SU-DHL-6 (cell line): ENCODE measurements around the gene MMP14.

Experiments
- H2AFZ ChIP-seq: fragments of 200-600 bp; sonication (generic); 2 replicates; pipeline ENCODE4 v1.6.1; 2014; ENCODE audit warnings: low read depth, mild to moderate bottlenecking, moderate library complexity, mixed read lengths, antibody characterized with exemption, low read length; ENCODE audit not compliant: severe bottlenecking
- H3F3A ChIP-seq: fragments of 200-600 bp; shearing (Covaris generic); 2 replicates; pipeline ENCODE4 v1.6.0; 2016; ENCODE audit warnings: antibody characterized with exemption, mild to moderate bottlenecking; ENCODE audit not compliant: insufficient read depth
- H3K27ac ChIP-seq: fragments of 200-600 bp; sonication (generic); 2 replicates; pipeline ENCODE4 v1.5.1; 2016; ENCODE audit warnings: low read depth, mild to moderate bottlenecking, low read length, moderate library complexity, mixed read lengths
- H3K27me3 ChIP-seq: fragments of 200-600 bp; sonication (generic), shearing (Covaris generic); 2 replicates; pipeline ENCODE4 v1.6.0; 2014; ENCODE audit warnings: mild to moderate bottlenecking, low read length
- H3K36me3 ChIP-seq: fragments of 200-600 bp; sonication (generic); 2 replicates; pipeline ENCODE4 v1.6.1; 2014; ENCODE audit warnings: mild to moderate bottlenecking, low read length, mixed read lengths
- H3K4me2 ChIP-seq: fragments of 300-600, 200-600 bp; shearing (Covaris generic), sonication (generic); 2 replicates; pipeline ENCODE4 v1.6.0; 2014; ENCODE audit warnings: low read length, low read depth, mild to moderate bottlenecking; ENCODE audit not compliant: poor library complexity, severe bottlenecking
- H3K4me3 ChIP-seq: fragments of 200-600 bp; sonication (generic); 2 replicates; pipeline ENCODE4 v1.5.1; 2014; ENCODE audit warnings: antibody characterized with exemption, low read length, mild to moderate bottlenecking, mixed read lengths; ENCODE audit not compliant: insufficient read depth, poor library complexity, severe bottlenecking
- H3K79me2 ChIP-seq: fragments of 200-600 bp; sonication (generic); 2 replicates; pipeline ENCODE4 v1.6.1; 2014; ENCODE audit warnings: mild to moderate bottlenecking, low read length, moderate library complexity; ENCODE audit not compliant: insufficient read depth
- H3K9ac ChIP-seq: fragments of 200-600 bp; sonication (generic); 2 replicates; pipeline ENCODE4 v1.7.0; 2014; ENCODE audit warnings: mild to moderate bottlenecking, low read length
- H3K9me2 ChIP-seq: fragments of 200-600 bp; sonication (generic); replicated peaks from 2 replicates; pipeline ENCODE4 v1.6.1; 2014; ENCODE audit warnings: low read length; ENCODE audit not compliant: insufficient read depth
- H3K9me3 ChIP-seq: fragments of 200-600 bp; sonication (generic); 2 replicates; pipeline ENCODE4 v1.6.1; 2014; ENCODE audit warnings: low read length, mixed read lengths; ENCODE audit not compliant: insufficient read depth
- H4K20me1 ChIP-seq: fragments of 200-600 bp; sonication (generic); 2 replicates; pipeline ENCODE4 v1.6.1; 2014; ENCODE audit warnings: low read depth, mild to moderate bottlenecking, antibody characterized with exemption, low read length, moderate library complexity, mixed read lengths
- CTCF ChIP-seq: fragments of 200-600 bp; sonication (generic); IDR thresholded peaks from one replicate; pipeline ENCODE4 v1.5.1; 2017; ENCODE audit warnings: antibody characterized with exemption, mild to moderate bottlenecking, low read length, moderate library complexity; ENCODE audit not compliant: insufficient read depth, poor library complexity, severe bottlenecking
- EZH2phosphoT487 ChIP-seq: fragments of 200-600 bp; sonication (generic), shearing (Covaris generic); conservative IDR thresholded peaks from 2 replicates; pipeline ENCODE4 v1.6.1; 2018; ENCODE audit warnings: mild to moderate bottlenecking, antibody characterized with exemption, low read length, moderate library complexity, mixed read lengths

MMP14 gene

GRCh38 chr14:22866874-22867273 lies 30.5 kb downstream of the MMP14 start:
- no peak for TF ChIP-seq EZH2phosphoT487
- TF ChIP-seq CTCF = no peak
- H3K4me2 ChIP-seq = no peak overlapping the region

GRCh38 chr14:22870811-22871223 lies 34.4 kb downstream of the MMP14 start:
- Histone ChIP-seq H3K4me2 (peak overlapping the region; percentile 75), H3K9ac (peak overlapping the region; percentile 76)
- TF ChIP-seq EZH2phosphoT487 = no peak

More at GRCh38 chr14:22866874-22867273, 30.5 kb downstream of the MMP14 start:
- no peaks in the 10 kb centered on the region for H3K27me3 ChIP-seq
- H3K9me3 ChIP-seq = no peaks in the 10 kb centered on the region
- no peaks in the 10 kb centered on the region for H3K79me2 ChIP-seq
- H4K20me1 ChIP-seq = no peaks in the 10 kb centered on the region
- H2AFZ ChIP-seq = no peak overlapping the region
- H3K9ac ChIP-seq = no peak overlapping the region
- peaks cover 12% of the 10 kb centered on the region for H3F3A ChIP-seq
- no peaks in the 10 kb centered on the region for H3K36me3 ChIP-seq
- no peak overlapping the region for H3K4me3 ChIP-seq
- H3K9me2 ChIP-seq = no peaks in the 10 kb centered on the region
- no peak overlapping the region for H3K27ac ChIP-seq

DNA sequence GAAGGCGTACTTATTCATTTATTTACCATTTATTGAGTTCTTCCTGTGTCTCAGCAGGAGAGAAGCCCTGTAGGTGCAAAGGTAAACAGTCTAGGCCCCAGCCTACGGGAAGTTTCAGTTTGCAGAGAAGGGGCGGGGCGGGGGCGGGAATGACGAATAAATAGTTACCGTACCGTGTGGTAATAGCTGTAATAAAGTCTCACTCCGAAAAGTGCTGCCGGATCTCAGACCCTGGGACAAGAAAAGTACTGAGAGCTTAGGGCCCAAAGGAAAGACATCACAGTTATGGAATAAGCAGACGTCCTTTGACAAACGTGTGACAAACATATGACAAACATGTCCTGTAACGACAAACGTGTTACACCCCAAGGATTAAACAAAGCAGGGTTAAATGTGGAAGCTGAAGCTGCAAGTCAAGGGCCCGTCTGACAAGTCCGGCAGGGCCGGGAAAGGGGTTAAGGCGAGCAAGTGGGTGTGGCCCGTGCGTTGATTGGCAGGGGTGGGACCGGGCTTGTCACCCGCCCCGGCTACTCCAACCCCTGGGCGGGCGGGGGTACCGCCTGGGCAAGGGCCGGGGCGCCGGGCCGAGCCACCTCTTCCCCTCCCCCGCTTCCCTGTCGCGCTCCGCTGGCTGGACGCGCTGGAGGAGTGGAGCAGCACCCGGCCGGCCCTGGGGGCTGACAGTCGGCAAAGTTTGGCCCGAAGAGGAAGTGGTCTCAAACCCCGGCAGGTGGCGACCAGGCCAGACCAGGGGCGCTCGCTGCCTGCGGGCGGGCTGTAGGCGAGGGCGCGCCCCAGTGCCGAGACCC lies 35.0 kb downstream of the MMP14 start, which contains the start of gene LRP10:
TSS of gene LRP10 (plus strand) at position 517 of the 809 bp plus-strand sequence. CDS start 564 bp downstream, outside the sequence.
- no peaks in the 10 kb centered on the region for H3K9me2 ChIP-seq
- no peaks in the 10 kb centered on the region for H4K20me1 ChIP-seq
- H3K4me3 ChIP-seq = peak within 1 kb of the TSS; percentile 76
- peak within 1 kb of the TSS; percentile 43 for H2AFZ ChIP-seq
- no peaks in the 10 kb centered on the region for H3K36me3 ChIP-seq
- peak within 1 kb of the TSS; percentile 75 for H3K4me2 ChIP-seq
- peak within 1 kb of the TSS; percentile 88 for H3K27ac ChIP-seq
- H3K9ac ChIP-seq = peak within 1 kb of the TSS; percentile 76
- H3F3A ChIP-seq = peaks cover 12% of the 10 kb centered on the region
- TF ChIP-seq EZH2phosphoT487 (no peak), CTCF (no peak)
- no peaks in the 10 kb centered on the region for H3K27me3 ChIP-seq
- peaks cover 7% of the 10 kb centered on the region; the same call in 1 of the 2 replicates for H3K79me2 ChIP-seq
- no peaks in the 10 kb centered on the region for H3K9me3 ChIP-seq

More at GRCh38 chr14:22870811-22871223, 34.4 kb downstream of the MMP14 start:
- peaks cover 7% of the 10 kb centered on the region; the same call in 1 of the 2 replicates for H3K79me2 ChIP-seq
- H3K4me3 ChIP-seq = peak overlapping the region; percentile 76
- H3K36me3 ChIP-seq = no peaks in the 10 kb centered on the region
- no peaks in the 10 kb centered on the region for H3K9me3 ChIP-seq
- peak overlapping the region; percentile 88 for H3K27ac ChIP-seq
- H3K27me3 ChIP-seq = no peaks in the 10 kb centered on the region
- H3F3A ChIP-seq = peaks cover 12% of the 10 kb centered on the region
- no peaks in the 10 kb centered on the region for H4K20me1 ChIP-seq
- no peaks in the 10 kb centered on the region for H3K9me2 ChIP-seq
- H2AFZ ChIP-seq = peak overlapping the region; percentile 43
